Measurements from ENCODE around the gene TM9SF2. TPM values are rescaled to one million over a fixed set of nuclear protein-coding genes. Genes with fewer than 3 reads are reported as not detected.

Gene TM9SF2
- polyA plus RNA-seq, 2 of the 4 experiments (the other 2 are of a cell fraction): 58.8 to 114 TPM

- POLR2A ChIA-PET: no interaction called here
- DNase-seq (ENCODE audit: low read depth in 1 of 2, low spot score in 1 of 2): no peak
- Histone ChIP-seq H3K4me3 (no peak overlapping the region), H3K4me2 (no peak overlapping the region), H3K9me3 (no peaks in the 10 kb centered on the region), H3K27ac (no peak overlapping the region), H3K4me1 (no peaks in the 10 kb centered on the region)
- ATAC-seq: no peak
- TF ChIP-seq FOXS1 (CRISPR knock-in tag; IDR thresholded peaks at IDR 0.05): no peak
- TF ChIP-seq RFX5 (IDR thresholded peaks at IDR 0.05): no peak
- TF ChIP-seq PHF8 (IDR thresholded peaks at IDR 0.05; ENCODE audit: borderline replicate concordance, low read depth): no peak
- TF ChIP-seq ESRRA (IDR thresholded peaks at IDR 0.05; ENCODE audit: borderline replicate concordance, low read length): no peak
- no peak for TF ChIP-seq FOSL2 (IDR thresholded peaks at IDR 0.05)
- no peak for TF ChIP-seq FOSL2 (CRISPR knock-in tag; IDR thresholded peaks at IDR 0.05)
- TF ChIP-seq EP300 (IDR thresholded peaks at IDR 0.05): no peak
- no peak for TF ChIP-seq ZC3H11A (IDR thresholded peaks at IDR 0.05)
- TF ChIP-seq BHLHE40 (IDR thresholded peaks at IDR 0.05; ENCODE audit: low read depth, low read length): no peak
- TF ChIP-seq MAFK (IDR thresholded peaks at IDR 0.05; ENCODE audit: partially characterized antibody): no peak
- TF ChIP-seq POLR2A (IDR thresholded peaks at IDR 0.05; ENCODE audit: low read length): no peak
- no peak for TF ChIP-seq HEYL (CRISPR knock-in tag; IDR thresholded peaks at IDR 0.05)
- no peak for TF ChIP-seq NFE2L2 (conservative IDR thresholded peaks at IDR 0.05; ENCODE audit: low read length)
- TF ChIP-seq RNF2 (IDR thresholded peaks at IDR 0.05; ENCODE audit: borderline replicate concordance, low read depth): no peak
- TF ChIP-seq, protein P1, sequence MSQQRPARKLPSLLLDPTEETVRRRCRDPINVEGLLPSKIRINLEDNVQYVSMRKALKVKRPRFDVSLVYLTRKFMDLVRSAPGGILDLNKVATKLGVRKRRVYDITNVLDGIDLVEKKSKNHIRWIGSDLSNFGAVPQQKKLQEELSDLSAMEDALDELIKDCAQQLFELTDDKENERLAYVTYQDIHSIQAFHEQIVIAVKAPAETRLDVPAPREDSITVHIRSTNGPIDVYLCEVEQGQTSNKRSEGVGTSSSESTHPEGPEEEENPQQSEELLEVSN (IDR thresholded peaks at IDR 0.05; ENCODE audit: borderline replicate concordance, low read depth): no peak
- TF ChIP-seq RCOR1 (IDR thresholded peaks at IDR 0.05; ENCODE audit: low read depth, low read length): no peak
- no peak for TF ChIP-seq KDM1A (IDR thresholded peaks at IDR 0.05; ENCODE audit: low read depth)
- TF ChIP-seq EHMT2 (IDR thresholded peaks at IDR 0.05; ENCODE audit: low read depth): no peak
- TF ChIP-seq, protein P2, sequence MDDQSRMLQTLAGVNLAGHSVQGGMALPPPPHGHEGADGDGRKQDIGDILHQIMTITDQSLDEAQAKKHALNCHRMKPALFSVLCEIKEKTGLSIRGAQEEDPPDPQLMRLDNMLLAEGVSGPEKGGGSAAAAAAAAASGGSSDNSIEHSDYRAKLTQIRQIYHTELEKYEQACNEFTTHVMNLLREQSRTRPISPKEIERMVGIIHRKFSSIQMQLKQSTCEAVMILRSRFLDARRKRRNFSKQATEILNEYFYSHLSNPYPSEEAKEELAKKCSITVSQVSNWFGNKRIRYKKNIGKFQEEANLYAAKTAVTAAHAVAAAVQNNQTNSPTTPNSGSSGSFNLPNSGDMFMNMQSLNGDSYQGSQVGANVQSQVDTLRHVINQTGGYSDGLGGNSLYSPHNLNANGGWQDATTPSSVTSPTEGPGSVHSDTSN (IDR thresholded peaks at IDR 0.05): no peak
- TF ChIP-seq ZFP36 (IDR thresholded peaks at IDR 0.05; ENCODE audit: borderline replicate concordance, partially characterized antibody): no peak
- no peak for TF ChIP-seq HDAC2 (IDR thresholded peaks at IDR 0.05)
- FAIRE-seq: no peak
- 87% methylated on average over 4 of the region's 4 CpGs for WGBS (ENCODE audit: missing lambda C conversion rate)
- CTCF ChIA-PET: no interaction called here
These were observed 57.4 kb downstream of the TM9SF2 start for GRCh38 chr13:99558570-99559180.

GRCh38 chr13:99559560-99559959, 58.3 kb downstream of the TM9SF2 start:
- no peak overlapping the region for H3K27ac ChIP-seq
- no peak for DNase-seq (ENCODE audit: low read depth in 1 of 2, low spot score in 1 of 2)
- TF ChIP-seq ZSCAN20 (CRISPR knock-in tag; IDR thresholded peaks at IDR 0.05): no peak
- TF ChIP-seq RFX5 (IDR thresholded peaks at IDR 0.05): no peak
- TF ChIP-seq MAZ (IDR thresholded peaks at IDR 0.05; ENCODE audit: borderline replicate concordance, low read depth, low read length): no peak
- TF ChIP-seq, protein P3, sequence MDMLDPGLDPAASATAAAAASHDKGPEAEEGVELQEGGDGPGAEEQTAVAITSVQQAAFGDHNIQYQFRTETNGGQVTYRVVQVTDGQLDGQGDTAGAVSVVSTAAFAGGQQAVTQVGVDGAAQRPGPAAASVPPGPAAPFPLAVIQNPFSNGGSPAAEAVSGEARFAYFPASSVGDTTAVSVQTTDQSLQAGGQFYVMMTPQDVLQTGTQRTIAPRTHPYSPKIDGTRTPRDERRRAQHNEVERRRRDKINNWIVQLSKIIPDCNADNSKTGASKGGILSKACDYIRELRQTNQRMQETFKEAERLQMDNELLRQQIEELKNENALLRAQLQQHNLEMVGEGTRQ (IDR thresholded peaks at IDR 0.05): no peak
- TF ChIP-seq ESRRA (IDR thresholded peaks at IDR 0.05; ENCODE audit: borderline replicate concordance, low read length): no peak
- TF ChIP-seq POLR2A (IDR thresholded peaks at IDR 0.05; ENCODE audit: low read length): no peak
- TF ChIP-seq RNF2 (IDR thresholded peaks at IDR 0.05; ENCODE audit: borderline replicate concordance, low read depth): no peak
- no peak for TF ChIP-seq ZC3H11A (IDR thresholded peaks at IDR 0.05)
- TF ChIP-seq POLR2AphosphoS2 (conservative IDR thresholded peaks at IDR 0.05; ENCODE audit: low read length): no peak
- TF ChIP-seq, protein P1 (IDR thresholded peaks at IDR 0.05; ENCODE audit: borderline replicate concordance, low read depth): no peak
- TF ChIP-seq HOXB13 (CRISPR knock-in tag; IDR thresholded peaks at IDR 0.05; ENCODE audit: low read depth): no peak
- TF ChIP-seq ZNF302 (CRISPR knock-in tag; IDR thresholded peaks at IDR 0.05): no peak
- TF ChIP-seq, protein P4, sequence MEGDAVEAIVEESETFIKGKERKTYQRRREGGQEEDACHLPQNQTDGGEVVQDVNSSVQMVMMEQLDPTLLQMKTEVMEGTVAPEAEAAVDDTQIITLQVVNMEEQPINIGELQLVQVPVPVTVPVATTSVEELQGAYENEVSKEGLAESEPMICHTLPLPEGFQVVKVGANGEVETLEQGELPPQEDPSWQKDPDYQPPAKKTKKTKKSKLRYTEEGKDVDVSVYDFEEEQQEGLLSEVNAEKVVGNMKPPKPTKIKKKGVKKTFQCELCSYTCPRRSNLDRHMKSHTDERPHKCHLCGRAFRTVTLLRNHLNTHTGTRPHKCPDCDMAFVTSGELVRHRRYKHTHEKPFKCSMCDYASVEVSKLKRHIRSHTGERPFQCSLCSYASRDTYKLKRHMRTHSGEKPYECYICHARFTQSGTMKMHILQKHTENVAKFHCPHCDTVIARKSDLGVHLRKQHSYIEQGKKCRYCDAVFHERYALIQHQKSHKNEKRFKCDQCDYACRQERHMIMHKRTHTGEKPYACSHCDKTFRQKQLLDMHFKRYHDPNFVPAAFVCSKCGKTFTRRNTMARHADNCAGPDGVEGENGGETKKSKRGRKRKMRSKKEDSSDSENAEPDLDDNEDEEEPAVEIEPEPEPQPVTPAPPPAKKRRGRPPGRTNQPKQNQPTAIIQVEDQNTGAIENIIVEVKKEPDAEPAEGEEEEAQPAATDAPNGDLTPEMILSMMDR (IDR thresholded peaks at IDR 0.05): no peak
- TF ChIP-seq, protein P5, sequence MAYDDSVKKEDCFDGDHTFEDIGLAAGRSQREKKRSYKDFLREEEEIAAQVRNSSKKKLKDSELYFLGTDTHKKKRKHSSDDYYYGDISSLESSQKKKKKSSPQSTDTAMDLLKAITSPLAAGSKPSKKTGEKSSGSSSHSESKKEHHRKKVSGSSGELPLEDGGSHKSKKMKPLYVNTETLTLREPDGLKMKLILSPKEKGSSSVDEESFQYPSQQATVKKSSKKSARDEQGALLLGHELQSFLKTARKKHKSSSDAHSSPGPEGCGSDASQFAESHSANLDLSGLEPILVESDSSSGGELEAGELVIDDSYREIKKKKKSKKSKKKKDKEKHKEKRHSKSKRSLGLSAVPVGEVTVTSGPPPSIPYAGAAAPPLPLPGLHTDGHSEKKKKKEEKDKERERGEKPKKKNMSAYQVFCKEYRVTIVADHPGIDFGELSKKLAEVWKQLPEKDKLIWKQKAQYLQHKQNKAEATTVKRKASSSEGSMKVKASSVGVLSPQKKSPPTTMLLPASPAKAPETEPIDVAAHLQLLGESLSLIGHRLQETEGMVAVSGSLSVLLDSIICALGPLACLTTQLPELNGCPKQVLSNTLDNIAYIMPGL (CRISPR knock-in tag; IDR thresholded peaks at IDR 0.05; ENCODE audit: borderline replicate concordance): no peak
- no peak for TF ChIP-seq HEYL (CRISPR knock-in tag; IDR thresholded peaks at IDR 0.05)
- TF ChIP-seq GATA3 (IDR thresholded peaks at IDR 0.05; ENCODE audit: borderline replicate concordance): no peak
- no peak for TF ChIP-seq TP53 (CRISPR knock-in tag; IDR thresholded peaks at IDR 0.05)
- TF ChIP-seq RAD21 (conservative IDR thresholded peaks at IDR 0.05 in 1 of 2, IDR thresholded peaks at IDR 0.05 in 1 of 2): no peak
- TF ChIP-seq JUNB (IDR thresholded peaks at IDR 0.05): no peak
- H3K4me1 ChIP-seq: no peaks in the 10 kb centered on the region
- WGBS (ENCODE audit: missing lambda C conversion rate): 77% methylated on average over 2 of the region's 2 CpGs
- H3K4me3 ChIP-seq: no peak overlapping the region
- ATAC-seq: no peak
- no peak for FAIRE-seq
- H3K9me3 ChIP-seq: no peaks in the 10 kb centered on the region
- ChIA-PET POLR2A (no interaction called here), CTCF (interaction anchor here (1.9 kb wide), 1 partner anchor 118 kb away, joined by 4 read pairs; no protein-coding TSS in a partner anchor)
- H3K4me2 ChIP-seq: no peak overlapping the region
